ENCODE measurements around the gene ZNF143.
A peak's percentile ranks its signal among the peaks of the same experiment; 100 is the strongest.
"Not testable (repeated sequence)": the region's sequence is repeated elsewhere in the genome, so short reads cannot be mapped to it uniquely, and the experiment has no call there.

The ZNF143 gene

GRCh38 chr11:9549216-9549615 lies 88.4 kb downstream of the ZNF143 start:
- not testable (repeated sequence) for DNase-seq

- DNase-seq, result no peak
These were observed 89.4 kb downstream of the ZNF143 start for GRCh38 chr11:9550191-9550628.

- no peak for DNase-seq
These were observed 100.6 kb downstream of the ZNF143 start for GRCh38 chr11:9561279-9561982.

- no peak for DNase-seq
These were observed 101.9 kb downstream of the ZNF143 start for GRCh38 chr11:9562716-9563115.

- no peak for DNase-seq
These were observed 102.5 kb downstream of the ZNF143 start for GRCh38 chr11:9563196-9563730.

- peak; percentile 93 for DNase-seq
These were observed 105.2 kb downstream of the ZNF143 start for GRCh38 chr11:9565822-9566560.

- DNase-seq, result no peak
These were observed 105.8 kb downstream of the ZNF143 start for GRCh38 chr11:9566561-9567063.

- no peak for DNase-seq
These were observed 106.6 kb downstream of the ZNF143 start for GRCh38 chr11:9567401-9567800.

GRCh38 chr11:9568161-9568853 lies 107.5 kb downstream of the ZNF143 start:
- DNase-seq, result no peak

- DNase-seq, result peak; percentile 69
These were observed 108.2 kb downstream of the ZNF143 start for GRCh38 chr11:9568854-9569587.

- no peak for DNase-seq
These were observed 108.9 kb downstream of the ZNF143 start for GRCh38 chr11:9569588-9570164.

GRCh38 chr11:9570313-9571025 lies 109.7 kb downstream of the ZNF143 start:
- DNase-seq, result no peak

- DNase-seq, result no peak
These were observed 110.4 kb downstream of the ZNF143 start for GRCh38 chr11:9571071-9571762.

- no peak for DNase-seq
These were observed 110.9 kb downstream of the ZNF143 start for GRCh38 chr11:9571763-9572115.

- DNase-seq, result peak; percentile 94
These were observed 112.4 kb downstream of the ZNF143 start, which contains the start of gene WEE1 for GRCh38 chr11:9573052-9573774. Gene WEE1, plus strand, starts transcription at chr11:9573670. Its CDS starts 264 bp downstream, at chr11:9573934.

- no peak for DNase-seq
These were observed 113.2 kb downstream of the ZNF143 start for GRCh38 chr11:9573775-9574621.

GRCh38 chr11:9574622-9575259 lies 113.9 kb downstream of the ZNF143 start:
- no peak for DNase-seq

All from NCI-H748 treated with DMSO at 0.1 percent for 48 hours (cell line).